GM12878 (cell line): ENCODE results near the gene DDX24.

ENCODE experiments used
- CEBPB ChIP-seq, 2 experiments: fragments of 150-350 bp in 1 of 2; IDR thresholded peaks; 2 replicates each; pipeline ENCODE4 v1.6.1; 2012 to 2014; ENCODE audit warnings: low read depth in 2 of 2, low read length in 2 of 2, borderline replicate concordance in 1 of 2, inconsistent platforms in 1 of 2
- CREB1 ChIP-seq: IDR thresholded peaks from 2 replicates; pipeline ENCODE4 v1.6.1; 2012; ENCODE audit warnings: low read depth, mild to moderate bottlenecking, inconsistent platforms
- KAT2A ChIP-seq: conservative IDR thresholded peaks from 2 replicates; pipeline ENCODE4 v1.6.1; 2011; ENCODE audit warnings: low read depth, low read length; ENCODE audit not compliant: control insufficient read depth
- MTA3 ChIP-seq: IDR thresholded peaks from 2 replicates; pipeline ENCODE4 v1.6.1; 2012; ENCODE audit warnings: low read length, inconsistent platforms, borderline replicate concordance
- SIN3A ChIP-seq: IDR thresholded peaks from 2 replicates; pipeline ENCODE4 v1.6.1; 2012; ENCODE audit warnings: low read depth, low read length, improper control_type of control experiment

- TF ChIP-seq KAT2A, result no peak
- no peak for TF ChIP-seq CEBPB (IDR thresholded peaks at IDR 0.05; ENCODE audit: borderline replicate concordance in 1 of 2, low read depth in 2 of 2, low read length in 2 of 2)
- TF ChIP-seq MTA3, result no peak
- TF ChIP-seq CREB1, result no peak
- TF ChIP-seq SIN3A, result no peak
These were observed 3.2 kb downstream of the DDX24 start for GRCh38 chr14:94077823-94078222.
